Posterior vena cava (tissue), 2 donors: Measurements from ENCODE around the gene BTD. TPM values are rescaled to one million over a fixed set of nuclear protein-coding genes. Genes with fewer than 3 reads are reported as not detected.

ENCODE experiments used
- DNase-seq: peaks from one replicate; pipeline ENCODE4 v3.0.0-alpha.2; 2020; ENCODE audit warnings: low spot score
- intact Hi-C, 2 donors: fragments of 100-400 bp; cut with DNase I; formaldehyde crosslinking; loops; one replicate each; pipeline versions ENCODE4 v1.14.1 to v1.14.2; 2022 to 2023
- total RNA-seq, 2 donors: library from RNA; stranded (reverse); fragmentation: NEBNext Ultra II Directional; extraction: Animal tissue kit (Norgen Biotek cat#: 25700); gene quantifications; one replicate each; pipeline ENCODE4 v1.2.1, GENCODE V29; 2021
- donor health status: DM: yes; HTN: yes; CAD: no.
- donor health status: DM: yes; HTN: yes; CAD: no.

BTD gene
- total RNA-seq, 2 donors from 2014 or later, result 13.3 to 18.1 TPM

DNA sequence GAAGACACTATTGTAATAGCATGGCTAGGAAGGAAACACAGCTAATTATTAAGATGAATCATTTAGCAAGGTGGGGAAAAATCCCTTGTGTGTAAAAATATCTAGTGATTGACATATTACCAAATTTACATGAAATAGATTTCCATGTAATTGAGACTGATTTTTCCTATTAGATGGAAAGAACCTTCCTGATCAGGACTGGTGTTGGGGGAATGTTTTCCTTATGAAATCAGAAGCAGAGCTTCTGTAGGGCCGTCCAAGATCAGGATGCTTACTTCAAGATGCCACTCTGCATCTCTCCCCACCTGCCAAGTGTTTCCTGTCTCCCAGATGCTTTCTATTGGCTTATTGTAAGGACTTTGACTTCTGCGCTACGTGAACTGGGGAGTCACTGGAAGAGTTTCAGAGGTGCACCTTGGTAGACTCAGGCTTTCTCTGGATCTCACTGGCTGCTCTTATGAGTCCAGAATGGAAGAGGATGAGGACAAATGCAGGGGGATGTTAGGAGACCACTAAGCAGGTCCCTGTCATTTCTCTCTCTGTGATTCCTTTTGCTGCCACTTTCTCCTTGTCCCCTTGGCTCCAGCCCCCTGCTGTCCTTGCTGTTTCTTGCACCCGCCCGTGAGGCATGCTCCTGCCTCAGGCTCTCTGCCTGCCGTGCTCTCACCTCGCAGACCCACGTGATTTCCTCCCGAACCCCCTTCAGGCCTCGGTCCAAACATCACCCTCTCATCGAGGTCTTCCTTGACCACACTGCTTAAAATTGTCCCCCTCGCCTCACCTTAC lies 30.1 kb downstream of the BTD start:
- intact Hi-C loops, result loop anchor here in 1 of 2 donors (10.0 kb wide), 1 partner anchor 163 kb away; the partner anchor contains the start of gene ANKRD28
- DNase-seq, result no peak

GRCh38 chr3:15632212-15632580 lies 30.7 kb downstream of the BTD start:
- intact Hi-C loops, result loop anchor here in 1 of 2 donors (10.0 kb wide), 1 partner anchor 163 kb away; the partner anchor contains the start of gene ANKRD28
- no peak for DNase-seq

DNA sequence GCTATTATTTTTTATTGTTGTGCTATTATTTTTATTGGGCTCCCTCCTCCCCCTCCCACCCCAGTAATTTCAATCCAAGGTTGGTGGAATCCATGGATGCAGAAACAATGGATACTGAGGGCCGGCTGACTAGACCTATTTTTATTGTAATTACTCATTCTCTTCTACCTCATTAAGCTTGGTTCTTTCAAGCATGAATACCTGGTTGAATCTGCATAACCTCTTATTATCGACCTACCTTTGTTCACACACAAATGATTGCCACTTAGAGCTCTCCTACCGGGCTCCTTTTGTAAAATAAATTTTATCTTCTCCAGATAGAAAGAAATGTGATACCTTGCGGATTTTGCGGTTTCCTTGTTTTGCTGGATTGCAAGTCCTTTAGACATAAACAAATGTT lies 31.6 kb downstream of the BTD start:
- no peak for DNase-seq
- intact Hi-C loops, result loop anchor here in 1 of 2 donors (10.0 kb wide), 1 partner anchor 162 kb away; the partner anchor contains the start of gene ANKRD28

- intact Hi-C loops, result loop anchor here in 1 of 2 donors (10.0 kb wide), 1 partner anchor 161 kb away; the partner anchor contains the start of gene ANKRD28
- DNase-seq, result no peak
Observed at GRCh38 chr3:15633766-15634598, 32.4 kb downstream of the BTD start.

- intact Hi-C loops, result loop anchor here in 1 of 2 donors (10.0 kb wide), 1 partner anchor 160 kb away; the partner anchor contains the start of gene ANKRD28
- DNase-seq, result no peak
Observed at GRCh38 chr3:15634671-15635070, 33.1 kb downstream of the BTD start.

DNA sequence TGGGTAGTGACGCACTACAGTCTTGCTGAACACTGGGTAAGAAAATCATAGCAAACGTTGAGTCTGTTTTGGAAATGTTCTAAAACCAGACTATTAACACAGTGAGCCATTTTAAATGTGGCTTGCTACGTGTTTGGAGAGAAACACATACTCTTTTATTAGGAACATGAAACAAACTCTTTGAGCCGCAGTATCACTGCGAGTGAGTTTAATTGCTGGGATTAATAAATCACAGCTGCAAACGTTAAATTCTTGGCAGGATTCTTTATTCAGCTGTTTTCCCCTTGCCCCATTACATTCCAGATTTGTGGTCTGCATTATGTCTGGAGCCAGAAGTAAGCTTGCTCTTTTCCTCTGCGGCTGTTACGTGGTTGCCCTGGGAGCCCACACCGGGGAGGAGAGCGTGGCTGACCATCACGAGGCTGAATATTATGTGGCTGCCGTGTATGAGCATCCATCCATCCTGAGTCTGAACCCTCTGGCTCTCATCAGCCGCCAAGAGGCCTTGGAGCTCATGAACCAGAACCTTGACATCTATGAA lies 33.6 kb downstream of the BTD start:
- intact Hi-C loops, result loop anchor here in 1 of 2 donors (10.0 kb wide), 1 partner anchor 160 kb away; the partner anchor contains the start of gene ANKRD28
- DNase-seq, result peak; percentile 84

- intact Hi-C loops, result loop anchor here in 1 of 2 donors (10.0 kb wide), 1 partner anchor 159 kb away; the partner anchor contains the start of gene ANKRD28
- peak; percentile 82 for DNase-seq
Observed at GRCh38 chr3:15636028-15636709, 34.6 kb downstream of the BTD start.

DNA sequence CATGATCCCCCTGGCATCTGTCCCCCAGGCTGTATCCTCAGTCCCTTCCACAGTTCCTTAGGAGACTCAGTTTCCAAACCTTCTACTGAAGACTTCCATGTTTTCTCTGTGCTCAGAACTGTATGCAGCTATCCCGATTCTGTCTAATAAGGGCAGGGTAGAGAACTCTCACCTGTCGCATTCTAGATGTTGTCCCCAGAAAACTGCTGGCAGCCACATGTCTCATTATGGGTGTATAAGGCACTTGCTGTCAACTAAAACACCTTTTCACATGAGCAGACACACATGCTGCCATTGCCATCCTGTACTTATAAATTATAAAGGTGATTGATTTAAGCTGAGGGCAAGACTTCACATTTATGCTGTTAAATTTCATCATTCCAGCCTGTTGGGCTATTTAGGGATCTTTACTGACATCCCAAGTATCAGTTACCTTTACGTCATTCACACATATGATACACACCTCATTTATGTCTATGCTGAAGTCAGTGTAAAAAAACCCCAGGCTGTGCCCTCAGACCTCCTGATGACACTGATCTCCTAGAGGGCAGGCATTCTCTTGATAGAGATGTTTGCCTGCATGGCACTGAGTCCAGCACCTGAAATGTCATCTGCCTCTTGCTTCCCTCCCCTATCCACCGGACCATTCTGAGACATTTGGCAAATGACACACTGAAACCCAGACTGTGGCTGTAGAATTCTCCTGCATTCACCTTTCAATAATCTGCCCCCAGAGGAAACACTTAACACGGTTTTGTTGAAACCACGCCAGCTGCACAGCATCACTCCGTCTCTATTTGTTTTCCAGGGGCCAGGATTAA lies 35.8 kb downstream of the BTD start:
- no peak for DNase-seq
- intact Hi-C loops, result loop anchor here in 1 of 2 donors (10.0 kb wide), 1 partner anchor 157 kb away; the partner anchor contains the start of gene ANKRD28

- intact Hi-C loops, result loop anchor here in 1 of 2 donors (10.0 kb wide), 1 partner anchor 156 kb away; the partner anchor contains the start of gene ANKRD28
- no peak for DNase-seq
Observed at GRCh38 chr3:15638193-15638890, 36.8 kb downstream of the BTD start.

GRCh38 chr3:15638891-15639262 lies 37.3 kb downstream of the BTD start:
- no peak for DNase-seq
- intact Hi-C loops, result loop anchor here in 1 of 2 donors (10.0 kb wide), 1 partner anchor 156 kb away; the partner anchor contains the start of gene ANKRD28

GRCh38 chr3:15645246-15645645 lies 43.7 kb downstream of the BTD start:
- intact Hi-C loops, result no loop called here
- no peak for DNase-seq

- peak; percentile 86 for DNase-seq
- intact Hi-C loops, result no loop called here
Observed at GRCh38 chr3:15645740-15646501, 44.4 kb downstream of the BTD start.

DNA sequence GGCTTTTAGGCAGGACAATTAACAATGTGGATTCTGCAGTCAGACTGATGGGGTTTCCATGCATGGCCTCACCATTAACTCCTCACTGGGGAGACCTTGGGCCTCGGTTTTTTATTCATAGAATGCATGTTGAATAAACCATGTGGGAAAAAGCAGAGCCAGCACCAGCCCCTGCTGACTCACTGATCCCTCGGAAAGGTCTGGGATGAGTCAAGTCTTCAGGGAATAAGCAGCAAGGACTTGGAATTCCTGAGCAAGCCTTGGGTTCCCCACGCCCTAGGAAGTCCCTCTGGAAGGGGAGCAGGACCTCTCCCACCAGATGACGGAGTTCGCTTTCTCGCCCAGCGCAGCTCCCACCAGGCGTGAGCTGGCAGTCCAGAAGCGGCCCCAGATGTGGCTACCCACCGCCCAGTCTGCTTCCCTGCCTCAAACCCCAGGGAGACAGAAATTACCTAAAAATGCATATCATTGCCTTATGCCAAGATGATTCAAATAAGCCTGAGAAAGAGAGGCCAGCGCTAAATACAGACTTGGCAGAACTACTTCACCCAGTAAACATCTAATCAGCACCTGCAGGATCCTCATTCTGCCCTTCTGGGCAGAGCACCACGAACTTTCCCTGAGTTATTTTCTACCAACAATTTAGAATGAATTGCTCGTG lies 45.4 kb downstream of the BTD start:
- intact Hi-C loops, result no loop called here
- peak; percentile 93 for DNase-seq

DNA sequence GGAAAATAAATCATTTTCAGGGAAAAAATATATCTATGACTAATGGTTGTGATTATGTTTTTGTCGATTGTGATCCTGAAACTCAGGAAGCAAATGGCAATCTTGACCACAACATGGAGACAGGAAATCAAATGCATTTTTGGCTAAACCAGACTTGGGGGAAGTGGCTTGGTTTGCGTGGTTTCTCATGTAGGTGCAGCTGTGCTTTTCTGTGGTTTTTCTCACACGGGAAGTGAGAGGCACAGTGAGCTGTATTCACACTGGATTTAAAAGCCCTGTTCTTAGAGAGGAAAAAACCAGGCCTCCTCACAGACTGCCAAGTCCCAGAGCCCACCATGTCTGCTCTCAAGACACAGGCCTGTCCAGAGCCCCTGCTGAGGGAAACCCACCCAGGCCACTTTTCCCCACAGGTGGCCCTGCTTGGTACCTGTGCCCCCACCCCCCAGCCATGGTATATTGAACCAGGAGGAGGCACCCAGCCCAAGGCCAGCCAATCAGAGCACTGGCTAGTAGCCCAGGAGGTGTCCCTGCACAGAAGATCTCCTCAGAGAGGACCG lies 46.1 kb downstream of the BTD start:
- no peak for DNase-seq
- intact Hi-C loops, result no loop called here

DNA sequence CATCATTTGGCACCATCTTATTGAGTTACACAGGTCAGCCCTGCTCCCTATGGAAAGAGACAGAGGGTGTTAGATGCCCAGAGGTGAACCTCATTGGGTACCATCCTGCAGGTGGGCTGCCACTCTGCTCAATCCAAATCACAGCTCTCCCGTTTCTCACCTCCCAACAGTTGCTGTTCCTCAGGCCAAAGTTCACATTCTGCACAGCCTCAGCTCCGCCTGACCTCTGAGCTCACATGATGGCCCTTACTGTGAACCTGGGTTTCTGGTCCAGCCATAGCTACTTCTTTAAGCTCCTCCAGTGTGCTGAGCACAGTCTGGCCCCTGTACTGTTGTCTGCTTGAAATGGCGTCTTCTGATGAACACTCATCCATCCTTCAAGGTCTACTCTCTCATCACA lies 47.8 kb downstream of the BTD start:
- intact Hi-C loops, result no loop called here
- DNase-seq, result no peak

GRCh38 chr3:15649858-15650257 lies 48.3 kb downstream of the BTD start:
- DNase-seq, result no peak
- intact Hi-C loops, result no loop called here
